HepG2 (cell line): Measurements from ENCODE around the gene INHBE. TPM values are rescaled to one million over a fixed set of nuclear protein-coding genes. Genes with fewer than 3 reads are reported as not detected.
A peak's percentile ranks its signal among the peaks of the same experiment; 100 is the strongest.

Experiments used
- BCL6 ChIP-seq: IDR thresholded peaks from 2 replicates; pipeline ENCODE4 v1.6.1; 2016; ENCODE audit warnings: missing genetic modification reagents, missing compliant biosample characterization
- ETV5 ChIP-seq: IDR thresholded peaks from 2 replicates; pipeline ENCODE4 v1.6.1; 2018; ENCODE audit warnings: missing biosample characterization, missing genetic modification reagents, inconsistent platforms, borderline replicate concordance
- FOXO1 ChIP-seq: sonication (generic); formaldehyde crosslinking; IDR thresholded peaks from 2 replicates; pipeline ENCODE4 v1.4.0; 2020; ENCODE audit warnings: missing genetic modification reagents
- HNRNPLL ChIP-seq: fragments of 200-400 bp; formaldehyde crosslinking; IDR thresholded peaks from 2 replicates; pipeline ENCODE4 v1.6.1; 2017; ENCODE audit warnings: mild to moderate bottlenecking, low read depth, low read length; ENCODE audit not compliant: poor library complexity, severe bottlenecking
- HOXD1 ChIP-seq: sonication (generic); formaldehyde crosslinking; IDR thresholded peaks from 2 replicates; pipeline ENCODE4 v1.5.0; 2020; ENCODE audit warnings: missing genetic modification reagents
- IRF2 ChIP-seq: IDR thresholded peaks from 2 replicates; pipeline ENCODE4 v1.6.1; 2018; ENCODE audit warnings: missing genetic modification reagents, missing compliant biosample characterization
- NR1H2 ChIP-seq: sonication (generic); formaldehyde crosslinking; IDR thresholded peaks from 2 replicates; pipeline ENCODE4 v1.8.1; 2022; ENCODE audit warnings: low read depth, missing genetic modification reagents, borderline replicate concordance
- PCBP1 ChIP-seq: fragments of 200-400 bp; formaldehyde crosslinking; IDR thresholded peaks from 2 replicates; pipeline ENCODE4 v1.6.1; 2017; ENCODE audit warnings: mild to moderate bottlenecking, low read depth, low read length, borderline replicate concordance
- RFX5 ChIP-seq: IDR thresholded peaks from 2 replicates; pipeline ENCODE4 v1.6.1; 2011; ENCODE audit warnings: low read depth, low read length, improper control_type of control experiment
- SCMH1 ChIP-seq: sonication (generic); formaldehyde crosslinking; IDR thresholded peaks from 2 replicates; pipeline ENCODE4 v1.9.0; 2021; ENCODE audit warnings: missing genetic modification reagents, mild to moderate bottlenecking, borderline replicate concordance
- TBX2 ChIP-seq: sonication (generic); formaldehyde crosslinking; IDR thresholded peaks from 2 replicates; pipeline ENCODE4 v1.5.0; 2020; ENCODE audit warnings: missing genetic modification reagents, mild to moderate bottlenecking, borderline replicate concordance
- ZFP90 ChIP-seq: sonication (generic); formaldehyde crosslinking; IDR thresholded peaks from 2 replicates; pipeline ENCODE4 v1.8.0; 2022; ENCODE audit warnings: missing genetic modification reagents, mild to moderate bottlenecking, inconsistent platforms, borderline replicate concordance
- ZIK1 ChIP-seq: sonication (generic); formaldehyde crosslinking; IDR thresholded peaks from 2 replicates; pipeline ENCODE4 v1.5.0; 2020; ENCODE audit warnings: mild to moderate bottlenecking, low read depth, missing genetic modification reagents, borderline replicate concordance
- ZKSCAN8 ChIP-seq: IDR thresholded peaks from 2 replicates; pipeline ENCODE4 v1.6.1; 2016; ENCODE audit warnings: borderline replicate concordance, missing genetic modification reagents, missing compliant biosample characterization
- ZNF644 ChIP-seq: IDR thresholded peaks from 2 replicates; pipeline ENCODE4 v1.6.1; 2016; ENCODE audit warnings: low read depth
- ZNF891 ChIP-seq: sonication (generic); formaldehyde crosslinking; IDR thresholded peaks from 2 replicates; pipeline ENCODE4 v1.5.0; 2020; ENCODE audit warnings: mild to moderate bottlenecking, missing genetic modification reagents
- polyA plus RNA-seq, 8 experiments: library from polyadenylated mRNA; depleted of rRNA in 3 of 8; stranded (reverse) in 7 of 8; unstranded in 1 of 8; fragments of >200 nt; fragmentation: Illumina TruSeq in 4 of 8; extraction: Trizol in 4 of 8; gene quantifications; 2 replicates each; pipeline versions ENCODE4 v1.2.1 to v1.2.3, GENCODE V29; 2011 to 2016; ENCODE audit warnings: low read depth in 4 of 8, missing spikeins in 1 of 8, mixed read lengths in 1 of 8; ENCODE audit not compliant: insufficient read depth in 1 of 8
- total RNA-seq, 5 experiments: library from RNA; depleted of rRNA; stranded (reverse); fragments of >200 nt; fragmentation: Illumina TruSeq; extraction: Trizol; gene quantifications; 2 replicates each; pipeline ENCODE4 v1.2.3, GENCODE V29; 2016; ENCODE audit warnings: low read depth in 1 of 5
- TF ChIP-seq, protein P1 (sequence below): IDR thresholded peaks from 2 replicates; pipeline ENCODE4 v1.6.1; 2016; ENCODE audit warnings: mild to moderate bottlenecking
- TF ChIP-seq, protein P2 (sequence below): sonication (generic); formaldehyde crosslinking; IDR thresholded peaks from 2 replicates; pipeline ENCODE4 v1.4.0; 2020; ENCODE audit warnings: low read depth, missing genetic modification reagents
- TF ChIP-seq, protein P3 (sequence below): IDR thresholded peaks from 2 replicates; pipeline ENCODE4 v1.6.1; 2016; ENCODE audit warnings: missing compliant biosample characterization, missing genetic modification reagents, borderline replicate concordance
- TF ChIP-seq, protein P4 (sequence below): sonication (generic); formaldehyde crosslinking; IDR thresholded peaks from 2 replicates; pipeline ENCODE4 v1.9.0; 2021; ENCODE audit warnings: missing genetic modification reagents, borderline replicate concordance
- TF ChIP-seq, protein P5 (sequence below): sonication (generic); formaldehyde crosslinking; IDR thresholded peaks from 2 replicates; pipeline ENCODE4 v1.8.0; 2022; ENCODE audit warnings: mild to moderate bottlenecking, missing genetic modification reagents, borderline replicate concordance

Gene INHBE
- total and polyA plus RNA-seq, 2 of the 13 experiments (the other 11 are each of a cell fraction or from before 2014, with no cell fraction given), result 17.0 to 32.0 TPM

DNA sequence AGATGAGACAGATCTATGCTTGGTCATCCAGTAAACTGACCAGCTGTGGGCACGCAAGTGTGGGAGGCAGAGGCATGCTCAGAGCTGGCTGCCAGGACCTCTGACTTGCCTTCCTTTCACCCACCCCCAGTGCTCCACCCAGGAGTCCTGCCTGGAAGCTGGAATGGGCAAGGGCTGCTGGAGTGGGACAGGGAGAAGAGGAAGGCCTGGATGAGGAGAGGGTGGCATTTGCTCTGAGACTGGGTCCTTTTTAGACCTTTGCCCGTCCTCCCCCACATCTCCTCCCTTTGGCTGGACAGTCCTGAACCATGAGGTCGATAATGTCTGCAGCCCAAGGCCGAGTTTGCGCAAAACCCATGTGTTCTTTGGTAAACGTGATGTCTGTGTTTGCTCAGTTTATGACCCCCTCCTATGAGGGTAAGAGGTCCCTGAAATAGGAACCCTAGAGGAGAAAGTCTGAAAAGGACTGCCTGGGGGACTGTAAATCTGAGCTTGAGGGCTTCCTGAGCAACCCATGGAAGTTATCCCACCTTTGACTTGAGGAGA, 3.8 kb upstream of the INHBE start (continued):
- TF ChIP-seq, protein P1, sequence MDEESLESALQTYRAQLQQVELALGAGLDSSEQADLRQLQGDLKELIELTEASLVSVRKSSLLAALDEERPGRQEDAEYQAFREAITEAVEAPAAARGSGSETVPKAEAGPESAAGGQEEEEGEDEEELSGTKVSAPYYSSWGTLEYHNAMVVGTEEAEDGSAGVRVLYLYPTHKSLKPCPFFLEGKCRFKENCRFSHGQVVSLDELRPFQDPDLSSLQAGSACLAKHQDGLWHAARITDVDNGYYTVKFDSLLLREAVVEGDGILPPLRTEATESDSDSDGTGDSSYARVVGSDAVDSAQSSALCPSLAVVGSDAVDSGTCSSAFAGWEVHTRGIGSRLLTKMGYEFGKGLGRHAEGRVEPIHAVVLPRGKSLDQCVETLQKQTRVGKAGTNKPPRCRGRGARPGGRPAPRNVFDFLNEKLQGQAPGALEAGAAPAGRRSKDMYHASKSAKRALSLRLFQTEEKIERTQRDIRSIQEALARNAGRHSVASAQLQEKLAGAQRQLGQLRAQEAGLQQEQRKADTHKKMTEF (CRISPR knock-in tag), result peak; percentile 93
- TF ChIP-seq ZNF644 (CRISPR knock-in tag) (peak; percentile 90), BCL6 (peak; percentile 98), HOXD1 (CRISPR knock-in tag) (0 out of 2 replicates have a peak, but pooled peaks have one; percentile 55), ETV5 (CRISPR knock-in tag) (peak; percentile 80; the same call in 1 of the 2 replicates), ZNF891 (CRISPR knock-in tag) (0 out of 2 replicates have a peak, but pooled peaks have one; percentile 46), HNRNPLL (no peak), ZFP90 (CRISPR knock-in tag) (0 out of 2 replicates have a peak, but pooled peaks have one; percentile 1), ZIK1 (CRISPR knock-in tag) (no peak), TBX2 (CRISPR knock-in tag) (peak; percentile 93), SCMH1 (CRISPR knock-in tag) (no peak), NR1H2 (CRISPR knock-in tag) (no peak), IRF2 (CRISPR knock-in tag) (peak; percentile 96), ZKSCAN8 (0 out of 2 replicates have a peak, but pooled peaks have one; percentile 71), RFX5 (no peak), FOXO1 (CRISPR knock-in tag) (peak; percentile 94), PCBP1 (no peak)
- TF ChIP-seq, protein P2, sequence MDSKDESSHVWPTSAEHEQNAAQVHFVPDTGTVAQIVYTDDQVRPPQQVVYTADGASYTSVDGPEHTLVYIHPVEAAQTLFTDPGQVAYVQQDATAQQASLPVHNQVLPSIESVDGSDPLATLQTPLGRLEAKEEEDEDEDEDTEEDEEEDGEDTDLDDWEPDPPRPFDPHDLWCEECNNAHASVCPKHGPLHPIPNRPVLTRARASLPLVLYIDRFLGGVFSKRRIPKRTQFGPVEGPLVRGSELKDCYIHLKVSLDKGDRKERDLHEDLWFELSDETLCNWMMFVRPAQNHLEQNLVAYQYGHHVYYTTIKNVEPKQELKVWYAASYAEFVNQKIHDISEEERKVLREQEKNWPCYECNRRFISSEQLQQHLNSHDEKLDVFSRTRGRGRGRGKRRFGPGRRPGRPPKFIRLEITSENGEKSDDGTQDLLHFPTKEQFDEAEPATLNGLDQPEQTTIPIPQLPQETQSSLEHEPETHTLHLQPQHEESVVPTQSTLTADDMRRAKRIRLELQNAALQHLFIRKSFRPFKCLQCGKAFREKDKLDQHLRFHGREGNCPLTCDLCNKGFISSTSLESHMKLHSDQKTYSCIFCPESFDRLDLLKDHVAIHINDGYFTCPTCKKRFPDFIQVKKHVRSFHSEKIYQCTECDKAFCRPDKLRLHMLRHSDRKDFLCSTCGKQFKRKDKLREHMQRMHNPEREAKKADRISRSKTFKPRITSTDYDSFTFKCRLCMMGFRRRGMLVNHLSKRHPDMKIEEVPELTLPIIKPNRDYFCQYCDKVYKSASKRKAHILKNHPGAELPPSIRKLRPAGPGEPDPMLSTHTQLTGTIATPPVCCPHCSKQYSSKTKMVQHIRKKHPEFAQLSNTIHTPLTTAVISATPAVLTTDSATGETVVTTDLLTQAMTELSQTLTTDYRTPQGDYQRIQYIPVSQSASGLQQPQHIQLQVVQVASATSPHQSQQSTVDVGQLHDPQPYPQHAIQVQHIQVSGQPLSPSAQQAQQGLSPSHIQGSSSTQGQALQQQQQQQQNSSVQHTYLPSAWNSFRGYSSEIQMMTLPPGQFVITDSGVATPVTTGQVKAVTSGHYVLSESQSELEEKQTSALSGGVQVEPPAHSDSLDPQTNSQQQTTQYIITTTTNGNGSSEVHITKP (CRISPR knock-in tag), result peak; percentile 71
- TF ChIP-seq, protein P3, sequence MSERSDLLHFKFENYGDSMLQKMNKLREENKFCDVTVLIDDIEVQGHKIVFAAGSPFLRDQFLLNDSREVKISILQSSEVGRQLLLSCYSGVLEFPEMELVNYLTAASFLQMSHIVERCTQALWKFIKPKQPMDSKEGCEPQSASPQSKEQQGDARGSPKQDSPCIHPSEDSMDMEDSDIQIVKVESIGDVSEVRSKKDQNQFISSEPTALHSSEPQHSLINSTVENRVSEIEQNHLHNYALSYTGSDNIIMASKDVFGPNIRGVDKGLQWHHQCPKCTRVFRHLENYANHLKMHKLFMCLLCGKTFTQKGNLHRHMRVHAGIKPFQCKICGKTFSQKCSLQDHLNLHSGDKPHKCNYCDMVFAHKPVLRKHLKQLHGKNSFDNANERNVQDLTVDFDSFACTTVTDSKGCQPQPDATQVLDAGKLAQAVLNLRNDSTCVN (CRISPR knock-in tag), result no peak
- TF ChIP-seq, protein P4, sequence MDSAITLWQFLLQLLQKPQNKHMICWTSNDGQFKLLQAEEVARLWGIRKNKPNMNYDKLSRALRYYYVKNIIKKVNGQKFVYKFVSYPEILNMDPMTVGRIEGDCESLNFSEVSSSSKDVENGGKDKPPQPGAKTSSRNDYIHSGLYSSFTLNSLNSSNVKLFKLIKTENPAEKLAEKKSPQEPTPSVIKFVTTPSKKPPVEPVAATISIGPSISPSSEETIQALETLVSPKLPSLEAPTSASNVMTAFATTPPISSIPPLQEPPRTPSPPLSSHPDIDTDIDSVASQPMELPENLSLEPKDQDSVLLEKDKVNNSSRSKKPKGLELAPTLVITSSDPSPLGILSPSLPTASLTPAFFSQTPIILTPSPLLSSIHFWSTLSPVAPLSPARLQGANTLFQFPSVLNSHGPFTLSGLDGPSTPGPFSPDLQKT (CRISPR knock-in tag), result no peak
- TF ChIP-seq, protein P5, sequence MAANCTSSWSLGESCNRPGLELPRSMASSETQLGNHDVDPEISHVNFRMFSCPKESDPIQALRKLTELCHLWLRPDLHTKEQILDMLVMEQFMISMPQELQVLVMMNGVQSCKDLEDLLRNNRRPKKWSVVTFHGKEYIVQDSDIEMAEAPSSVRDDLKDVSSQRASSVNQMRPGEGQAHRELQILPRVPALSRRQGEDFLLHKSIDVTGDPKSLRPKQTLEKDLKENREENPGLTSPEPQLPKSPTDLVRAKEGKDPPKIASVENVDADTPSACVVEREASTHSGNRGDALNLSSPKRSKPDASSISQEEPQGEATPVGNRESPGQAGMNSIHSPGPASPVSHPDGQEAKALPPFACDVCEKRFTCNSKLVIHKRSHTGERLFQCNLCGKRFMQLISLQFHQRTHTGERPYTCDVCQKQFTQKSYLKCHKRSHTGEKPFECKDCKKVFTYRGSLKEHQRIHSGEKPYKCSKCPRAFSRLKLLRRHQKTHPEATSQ (CRISPR knock-in tag), result peak; percentile 90; the same call in 1 of the 2 replicates
